ENCODE data around the gene CYTH4. TPM values are rescaled to one million over a fixed set of nuclear protein-coding genes. Genes with fewer than 3 reads are reported as not detected.

CYTH4 gene
- total and polyA plus RNA-seq, 2 of the 13 experiments (the other 11 are each of a cell fraction or from before 2014, with no cell fraction given) = not detected

GRCh38 chr22:37334859-37335805, 52.8 kb downstream of the CYTH4 start:
- Histone ChIP-seq H3K36me3 (replicated peaks in 1 of 2; ENCODE audit: control insufficient read depth in 1 of 2, insufficient read depth in 2 of 2, low read length in 2 of 2) (no peaks in the 10 kb centered on the region), H3K27ac (ENCODE audit: extremely low read length, insufficient read depth, low read length) (no peak overlapping the region), H3K79me2 (ENCODE audit: insufficient read depth, low read length) (no peaks in the 10 kb centered on the region), H2AFZ (ENCODE audit: low read length) (no peak overlapping the region), H3K4me1 (ENCODE audit: insufficient read depth, low read length) (peaks cover 6% of the 10 kb centered on the region; the same call in 1 of the 2 replicates), H3K4me3 (replicated peaks in 1 of 3; ENCODE audit: insufficient read depth in 1 of 3, low read depth in 2 of 3, low read length in 3 of 3) (no peak overlapping the region), H3K9me3 (ENCODE audit: low read length) (no peaks in the 10 kb centered on the region), H3K27me3 (ENCODE audit: control insufficient read depth in 1 of 2, insufficient read depth in 2 of 2, low read length in 2 of 2) (peaks cover 0 to 13% of the 10 kb centered on the region in 2 experiments; a peak in 3 of 5 replicates), H4K20me1 (ENCODE audit: insufficient read depth, low read length) (no peaks in the 10 kb centered on the region), H3K4me2 (ENCODE audit: low read depth, low read length) (no peak overlapping the region), H3K9ac (ENCODE audit: insufficient read depth, low read depth, low read length) (no peak overlapping the region)
- no TSS peak for BruUV-seq (replicated peaks)
- FAIRE-seq (no peak), DNase-seq (ENCODE audit: low spot score) (no peak), ATAC-seq (no peak)
- ChIA-PET CTCF (ENCODE audit: low intra/inter-chr PET ratio, low total read pairs) (no interaction called here), POLR2A (no interaction called here)
- intact Hi-C loops (cut with micrococcal nuclease; ENCODE audit: unreplicated experiment) = no loop called here
- WGBS (ENCODE audit: low lambda C conversion rate) = 58% methylated on average over 40 of the region's 50 CpGs
- TF ChIP-seq ZNF652 (CRISPR knock-in tag; IDR thresholded peaks at IDR 0.05; ENCODE audit: borderline replicate concordance, low read depth) = 0 out of 2 replicates have a peak, but pooled peaks have one; percentile 37
- TF ChIP-seq MAFG (CRISPR knock-in tag; IDR thresholded peaks at IDR 0.05) = no peak
- no peak for TF ChIP-seq SOX5 (CRISPR knock-in tag; IDR thresholded peaks at IDR 0.05; ENCODE audit: borderline replicate concordance)
- peak; percentile 51; the same call in 1 of the 2 replicates for TF ChIP-seq ZNF629 (CRISPR knock-in tag; conservative IDR thresholded peaks at IDR 0.05)
- TF ChIP-seq ARID2 (CRISPR knock-in tag; IDR thresholded peaks at IDR 0.05; ENCODE audit: borderline replicate concordance) = no peak
- TF ChIP-seq KAT7 (CRISPR knock-in tag; IDR thresholded peaks at IDR 0.05; ENCODE audit: borderline replicate concordance) = no peak
- no peak for TF ChIP-seq PHF5A (CRISPR knock-in tag; IDR thresholded peaks at IDR 0.05; ENCODE audit: low read depth, unreplicated experiment)
- TF ChIP-seq STAT6 (CRISPR knock-in tag; IDR thresholded peaks at IDR 0.05; ENCODE audit: borderline replicate concordance) = no peak
- peak; percentile 45; the same call in 1 of the 2 replicates for TF ChIP-seq ZNF768 (CRISPR knock-in tag; IDR thresholded peaks at IDR 0.05)
- TF ChIP-seq ZBTB43 (CRISPR knock-in tag; conservative IDR thresholded peaks at IDR 0.05) = no peak
- in situ Hi-C loops (cut with HindIII; ENCODE audit: extremely low pct_ligation_motif_present, low pct_unique_long_range_greater_than_20kb) = no loop called here
